Activated T-cell treated with anti-CD3 and anti-CD28 coated beads for 1 hour (primary cell): Measurements from ENCODE around the gene IRF3.

Source experiments
- DNase-seq: peaks from one replicate; pipeline ENCODE4 v3.0.0-alpha.2; 2020; ENCODE audit warnings: low read depth

IRF3 gene

GRCh38 chr19:49665351-49666119, at the start of gene IRF3, which contains the start of gene BCL2L12:
IRF3 (minus strand) TSS chr19:49665857; CDS start chr19:49664838, 1,019 bp downstream.
BCL2L12 (plus strand) TSS chr19:49665933; CDS start chr19:49666693, 760 bp downstream.
- peak; percentile 100 for DNase-seq

GRCh38 chr19:49713236-49713845, 47.7 kb upstream of the IRF3 start:
- DNase-seq: no peak

- no peak for DNase-seq
Measured at GRCh38 chr19:49712397-49712859, 46.8 kb upstream of the IRF3 start.

GRCh38 chr19:49710372-49710951, 44.8 kb upstream of the IRF3 start:
- DNase-seq: no peak

- no peak for DNase-seq
Measured at GRCh38 chr19:49705919-49706318, 40.3 kb upstream of the IRF3 start.

- DNase-seq: no peak
Measured at GRCh38 chr19:49704888-49705642, 39.4 kb upstream of the IRF3 start.

GRCh38 chr19:49701271-49701786, 35.7 kb upstream of the IRF3 start:
- DNase-seq: no peak

GRCh38 chr19:49700563-49700962, 34.9 kb upstream of the IRF3 start:
- DNase-seq: no peak

GRCh38 chr19:49699364-49699763, 33.7 kb upstream of the IRF3 start:
- DNase-seq: no peak

- no peak for DNase-seq
Measured at GRCh38 chr19:49696865-49697264, 31.2 kb upstream of the IRF3 start.

- DNase-seq: no peak
Measured at GRCh38 chr19:49696115-49696514, 30.5 kb upstream of the IRF3 start.

- no peak for DNase-seq
Measured at GRCh38 chr19:49692147-49692506, 26.5 kb upstream of the IRF3 start.

- DNase-seq: no peak
Measured at GRCh38 chr19:49691243-49692146, 25.8 kb upstream of the IRF3 start.

GRCh38 chr19:49690656-49691242, 25.1 kb upstream of the IRF3 start, which contains the start of gene CPT1C:
CPT1C (plus strand) TSS chr19:49691116; CDS start chr19:49692253, 1,137 bp downstream.
- DNase-seq: peak; percentile 49

- no peak for DNase-seq
Measured at GRCh38 chr19:49690079-49690655, 24.5 kb upstream of the IRF3 start.

- no peak for DNase-seq
Measured at GRCh38 chr19:49689133-49690078, 23.7 kb upstream of the IRF3 start, which contains the start of gene ADM5. ADM5 (plus strand) TSS chr19:49689594; CDS start chr19:49689838, 244 bp downstream.

GRCh38 chr19:49688531-49689132, 23.0 kb upstream of the IRF3 start:
- DNase-seq: no peak

GRCh38 chr19:49687566-49688316, 22.1 kb upstream of the IRF3 start:
- no peak for DNase-seq
